Stimulated activated CD4-positive, alpha-beta T cell treated with anti-CD3 and anti-CD28 coated beads, Interleukin-12 subunit alpha, Interleukin-12 subunit beta, amount 100 ng/mL, for 48 hours (primary cell): ENCODE results near the gene BRD3OS.
A peak's percentile ranks its signal among the peaks of the same experiment; 100 is the strongest.
"Not testable (repeated sequence)": the region's sequence is repeated elsewhere in the genome, so short reads cannot be mapped to it uniquely, and the experiment has no call there.

Experiments used
- DNase-seq, 3 donors: peaks; one replicate each; pipeline ENCODE4 v3.0.0-alpha.2; 2020; ENCODE audit warnings: low read depth in 2 of 3, low spot score in 1 of 3

The BRD3OS gene

DNA sequence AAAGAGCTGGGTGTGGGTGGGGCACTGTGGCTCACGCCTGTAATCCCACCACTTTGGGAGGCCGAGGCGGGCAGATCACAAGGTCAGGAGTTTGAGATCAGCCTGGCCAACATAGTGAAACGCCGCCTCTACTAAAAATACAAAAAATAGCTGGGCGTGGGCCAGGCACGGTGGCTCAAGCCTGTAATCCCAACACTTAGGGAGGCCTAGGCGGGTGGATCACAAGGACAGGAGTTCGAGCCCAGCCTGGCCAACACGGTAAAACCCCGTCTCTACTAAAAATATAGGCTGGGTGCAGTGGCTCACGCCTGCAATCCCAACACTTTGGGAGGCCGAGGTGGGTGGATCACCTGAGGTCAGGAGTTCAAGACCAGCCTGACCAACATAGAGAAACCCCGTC is 36.5 kb upstream of the BRD3OS start:
- not testable (repeated sequence) for DNase-seq

DNA sequence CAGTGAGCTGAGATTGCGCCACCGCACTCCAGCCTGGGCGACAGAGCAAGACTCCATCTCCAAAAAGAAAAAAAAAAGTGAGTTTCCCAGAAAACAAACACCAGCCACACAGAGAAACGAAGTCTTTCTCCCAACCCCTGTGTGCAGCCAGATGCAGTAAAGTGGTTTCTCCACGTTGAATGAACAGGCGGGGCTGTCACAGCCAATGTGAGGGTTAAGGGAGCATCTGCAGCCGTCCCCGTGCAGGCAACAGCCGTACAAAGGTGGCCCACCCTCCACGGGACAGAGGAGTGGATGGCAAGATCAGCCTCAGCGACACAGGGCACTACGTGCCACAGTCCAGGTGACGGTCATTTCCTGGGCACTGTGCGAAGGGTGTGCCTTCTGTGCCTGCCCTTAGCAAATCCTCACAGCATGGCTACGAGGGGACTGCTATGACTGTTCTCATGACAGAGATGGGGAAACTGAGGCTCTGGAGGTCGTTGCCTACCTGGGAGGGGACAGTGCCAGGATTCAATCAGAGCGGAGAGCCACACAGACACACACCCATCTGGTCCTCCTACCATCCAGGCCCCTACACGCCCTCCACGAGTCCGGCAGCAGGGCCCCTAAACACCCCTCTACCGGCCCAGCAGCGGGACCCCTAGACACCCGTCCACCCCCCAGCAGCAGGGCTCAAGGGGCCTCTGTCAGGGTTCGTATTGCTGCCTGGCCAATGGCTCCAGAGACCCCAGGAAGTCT is 35.5 kb upstream of the BRD3OS start:
- no peak for DNase-seq

DNA sequence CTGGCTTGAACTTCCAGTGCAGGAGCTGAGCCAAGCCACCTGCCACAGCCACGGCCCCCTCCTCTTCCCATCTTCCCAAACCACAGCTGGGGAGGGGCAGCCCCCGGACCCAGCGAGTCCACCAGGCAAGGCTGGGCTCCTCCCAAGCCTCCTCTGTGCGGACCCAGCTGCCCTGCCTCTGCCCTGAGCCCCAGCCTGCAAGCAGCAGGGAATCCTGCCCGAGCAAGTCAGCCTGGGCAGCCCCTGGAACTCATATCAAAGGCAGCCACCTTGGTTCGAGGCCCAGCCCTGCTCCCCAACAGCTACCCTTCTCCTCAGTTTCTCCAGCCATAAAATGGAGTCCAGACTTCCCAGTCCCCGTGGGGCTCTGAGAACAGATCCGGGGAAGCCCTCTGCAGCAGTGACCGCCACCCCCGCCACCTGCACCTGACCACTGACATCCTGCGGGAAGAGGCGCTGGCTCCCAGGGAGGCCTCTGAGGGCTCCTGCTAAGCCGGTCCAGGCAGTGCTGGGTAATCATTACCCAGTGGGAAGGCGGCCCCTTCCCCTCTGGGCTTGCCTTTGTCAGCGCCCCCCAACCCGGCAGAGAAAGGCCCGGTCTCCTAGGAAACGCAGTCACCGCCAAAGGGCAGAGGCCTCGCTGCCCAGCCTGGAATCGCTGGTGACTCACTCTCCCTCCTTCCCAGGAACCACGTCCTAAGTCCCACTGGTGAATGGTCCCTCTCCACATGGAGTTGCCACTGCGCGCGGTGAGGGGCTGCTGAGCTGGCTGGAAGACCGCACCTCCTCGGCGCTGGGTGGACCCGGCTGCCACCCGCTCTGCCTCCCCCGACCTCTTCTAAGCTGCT is 34.7 kb upstream of the BRD3OS start:
- no peak for DNase-seq

DNA sequence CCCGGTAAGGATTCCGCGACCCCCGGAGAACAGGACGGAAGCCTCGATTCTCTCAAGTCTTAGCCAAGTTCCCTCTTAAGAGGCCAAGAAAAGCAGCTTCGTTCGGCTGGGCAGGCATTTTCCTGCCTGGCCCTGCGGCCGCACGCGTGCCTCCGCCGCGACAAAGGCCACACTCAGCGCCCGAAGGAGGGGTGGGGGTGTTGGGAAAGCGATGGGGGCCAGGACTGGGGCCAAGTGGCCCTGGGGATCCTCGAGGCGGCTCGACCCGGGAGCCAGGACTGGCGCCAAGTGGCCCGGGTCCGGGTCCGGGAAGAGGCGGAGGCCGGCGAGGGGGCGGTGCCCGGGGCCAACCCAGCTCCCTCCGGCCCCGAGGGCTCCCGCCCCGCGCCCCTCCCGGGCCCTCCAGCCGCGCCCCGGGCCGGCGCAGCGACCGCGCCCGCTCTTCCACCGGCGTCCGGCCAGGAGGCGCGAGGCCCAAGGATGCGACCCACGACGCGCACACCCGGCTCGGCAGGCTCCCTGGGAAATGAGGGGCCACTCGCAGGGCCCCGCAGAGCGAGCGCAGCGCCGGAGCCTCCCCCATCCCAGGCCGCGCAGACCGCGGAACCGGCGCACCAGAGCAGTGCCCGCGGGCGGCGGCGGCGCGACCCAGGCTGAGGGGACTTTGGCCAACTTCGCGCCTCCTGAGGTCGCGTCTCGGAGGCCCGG is 33.9 kb upstream of the BRD3OS start:
- no peak for DNase-seq

DNA sequence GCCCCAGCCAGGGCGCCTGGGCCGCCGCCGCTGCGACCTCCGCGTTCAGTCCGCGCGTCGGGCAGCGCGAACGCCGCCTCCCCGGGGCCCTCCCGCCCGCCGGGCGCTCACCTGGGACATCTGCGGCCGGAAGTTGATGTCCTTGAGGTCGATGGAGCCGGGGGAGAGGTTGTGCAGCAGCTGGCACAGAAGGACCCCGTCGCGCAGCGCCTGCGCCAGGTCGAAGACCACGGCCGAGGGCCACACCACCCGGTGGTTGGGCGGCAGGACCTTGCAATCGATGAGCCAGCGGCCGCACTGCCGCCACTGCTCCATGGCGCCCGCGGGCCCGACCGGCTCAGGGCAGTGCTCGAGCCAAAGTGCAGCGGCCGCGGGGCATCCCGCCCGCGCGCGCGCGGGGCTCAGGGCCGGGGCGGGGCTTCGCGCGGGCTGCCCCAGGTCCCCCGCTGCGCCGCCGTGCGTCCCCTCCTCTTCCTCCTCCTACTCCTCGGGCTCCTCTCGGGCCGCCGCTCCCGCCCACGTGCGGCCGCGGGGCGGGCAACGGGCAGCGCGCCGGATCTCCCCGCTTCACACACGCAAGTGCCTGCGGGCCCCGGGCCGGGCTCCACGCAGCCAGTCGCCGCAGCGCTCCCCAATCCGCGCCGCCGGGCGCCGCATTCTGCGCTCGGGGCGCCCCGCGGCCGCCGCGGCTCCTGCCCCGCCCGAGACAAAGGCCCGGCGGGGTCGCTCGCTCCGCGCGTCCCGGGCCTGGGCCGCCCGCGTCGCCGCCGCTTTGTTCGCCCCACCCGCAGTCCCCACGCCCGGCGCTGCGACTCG is 33.1 kb upstream of the BRD3OS start, which contains the start of gene VAV2:
Gene VAV2 (minus strand): TSS at position 361 of the 816 bp plus-strand sequence. CDS start 46 bp downstream, at position 315.
- DNase-seq, result peak in 2 of 3 donors; percentile 5 to 37

DNA sequence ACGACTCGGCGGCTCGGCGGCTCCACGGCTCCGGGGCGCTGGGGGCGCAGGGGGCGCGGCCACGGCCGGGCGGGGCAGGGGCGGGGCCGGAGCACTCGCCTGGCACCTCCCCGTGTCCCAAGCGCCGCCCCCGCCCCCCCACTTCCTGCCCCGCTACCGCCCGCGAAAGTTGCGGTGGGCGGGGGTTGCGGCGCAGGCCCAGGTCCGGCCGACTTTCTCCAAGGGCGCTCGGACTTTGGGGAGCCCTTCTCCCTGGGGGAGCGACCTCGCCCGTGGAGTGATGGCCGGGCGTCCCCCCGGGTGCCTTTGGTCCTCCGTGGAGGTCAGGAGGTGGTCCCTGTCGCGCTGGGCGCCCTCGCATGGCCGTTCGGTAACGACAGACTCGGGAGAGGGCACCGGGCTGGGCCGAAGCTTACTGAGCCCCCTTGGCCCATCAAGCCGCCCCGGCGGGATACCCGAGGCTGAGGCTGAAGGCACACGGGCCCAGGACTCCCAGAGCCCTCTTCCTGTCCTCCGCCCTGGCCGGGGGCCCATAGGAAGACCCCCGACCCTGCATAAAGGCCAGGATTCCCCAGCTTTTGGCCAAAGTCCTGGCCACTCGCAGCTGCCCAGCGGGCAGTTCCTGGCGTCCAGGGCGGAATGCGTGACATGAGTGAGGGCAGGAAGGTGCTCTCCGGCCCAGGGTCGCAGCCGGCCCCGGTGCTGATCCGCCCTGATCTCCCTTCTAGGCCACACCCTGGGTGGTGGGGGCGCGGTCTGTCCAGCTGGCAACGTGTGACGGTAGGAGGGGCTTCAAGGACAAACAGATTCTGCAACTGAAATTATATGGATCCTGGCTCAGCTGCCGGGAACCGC is 32.3 kb upstream of the BRD3OS start:
- DNase-seq, result peak; percentile 29 to 73 (median 56)

DNA sequence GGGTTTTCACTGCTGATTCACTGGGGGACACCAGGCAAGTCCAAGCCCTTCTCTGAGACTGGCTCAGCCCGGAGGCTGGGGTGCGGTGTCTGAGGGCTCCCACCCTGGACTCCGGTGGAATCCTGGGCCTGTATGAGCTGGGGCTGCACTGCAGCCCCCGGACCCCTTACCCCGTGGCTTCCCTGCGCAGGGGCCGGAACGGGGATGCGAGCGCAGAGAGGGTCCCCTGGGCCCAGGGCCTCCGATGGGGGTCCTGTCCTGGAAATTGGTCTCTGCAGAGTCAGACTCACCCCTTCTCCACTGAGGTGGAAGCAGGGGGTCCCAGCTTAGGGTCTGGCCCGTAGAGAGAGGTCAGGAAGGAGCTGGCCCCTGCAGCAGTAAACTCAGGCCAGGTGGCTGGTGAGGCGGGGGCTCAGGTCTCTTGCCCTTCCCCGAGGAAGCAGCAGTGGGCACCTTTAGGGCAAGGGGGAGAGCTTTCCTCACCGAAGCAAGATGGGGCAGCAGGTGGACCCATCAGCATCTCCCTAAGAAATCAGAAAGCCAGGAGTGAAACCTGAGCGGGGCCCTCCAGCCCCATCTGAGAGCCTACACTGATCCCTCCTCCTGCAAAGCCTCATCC is 31.5 kb upstream of the BRD3OS start:
- DNase-seq, result no peak

DNA sequence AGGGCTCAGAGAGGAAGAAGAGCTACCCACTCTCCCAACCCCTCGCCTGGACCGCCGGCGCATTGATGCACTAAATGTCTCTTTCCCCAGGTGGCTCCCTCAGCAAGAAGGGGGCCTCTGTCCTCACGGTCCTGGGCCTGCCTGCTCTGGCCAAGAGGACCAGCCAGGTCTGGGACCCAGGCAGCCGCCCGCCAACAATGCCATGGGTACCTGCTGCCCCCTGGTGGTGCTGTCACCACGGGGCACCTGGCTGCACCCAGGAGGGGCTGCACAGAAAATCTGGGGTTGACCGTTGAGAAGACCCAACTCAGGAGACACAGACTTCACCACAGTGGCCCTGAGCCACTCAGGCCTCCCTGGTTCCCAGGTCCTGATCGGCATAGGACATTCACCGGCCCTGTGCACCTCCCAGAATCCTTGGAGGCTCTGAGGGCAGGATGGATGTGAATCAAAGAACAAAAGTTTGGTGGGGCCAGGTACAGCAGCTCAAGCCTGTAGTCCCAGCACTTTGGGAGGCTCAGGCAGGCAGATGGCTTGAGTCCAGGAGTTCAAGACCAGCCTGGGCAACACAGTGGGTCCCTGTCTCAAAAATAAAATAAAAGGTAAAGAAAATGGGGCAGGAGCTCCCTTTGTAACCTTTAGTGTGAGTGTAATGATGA is 30.8 kb upstream of the BRD3OS start:
- DNase-seq, result peak; percentile 48 to 85 (median 71)

DNA sequence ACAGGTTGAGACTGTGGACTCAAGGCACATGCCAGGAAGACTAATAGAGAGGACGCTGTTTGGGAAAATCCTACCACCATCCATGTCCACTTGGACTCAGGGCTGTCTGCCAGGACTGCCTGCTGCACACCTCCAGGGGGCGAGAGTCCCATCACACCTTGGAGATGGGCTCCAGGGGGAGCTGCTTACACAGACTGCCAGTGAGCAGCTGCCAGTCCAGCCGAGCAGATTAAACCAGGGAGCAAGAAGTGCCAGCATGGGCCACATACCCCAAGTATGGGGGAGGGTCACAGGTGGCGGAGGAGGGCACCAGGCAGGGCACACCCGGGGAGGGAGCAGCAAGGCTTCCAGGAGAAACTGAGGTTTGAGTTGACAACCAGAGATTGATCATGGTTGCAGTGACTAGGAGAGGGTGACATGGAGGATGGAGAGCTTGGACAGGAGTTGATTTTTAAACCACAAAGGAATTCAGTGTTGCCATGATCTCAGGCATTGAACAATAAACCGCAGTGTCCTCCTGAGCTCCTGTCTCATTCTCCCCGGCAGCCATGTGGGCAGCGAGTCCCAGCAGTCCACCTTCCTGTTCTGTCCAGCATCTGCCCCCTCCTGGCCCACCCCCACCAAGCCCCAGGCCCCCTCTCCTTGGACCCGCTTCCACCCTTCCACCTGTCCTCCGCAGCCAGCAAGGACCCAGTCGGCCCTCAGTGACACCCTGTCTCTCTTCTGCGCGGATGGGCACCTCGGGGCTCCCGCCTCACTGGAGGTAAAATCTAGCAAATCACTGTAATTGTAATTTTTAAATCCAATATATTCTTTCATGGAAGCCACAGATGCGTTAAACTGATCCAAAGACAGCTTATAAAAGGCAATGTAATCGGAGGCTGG is 30.0 kb upstream of the BRD3OS start:
- DNase-seq, result no peak

DNA sequence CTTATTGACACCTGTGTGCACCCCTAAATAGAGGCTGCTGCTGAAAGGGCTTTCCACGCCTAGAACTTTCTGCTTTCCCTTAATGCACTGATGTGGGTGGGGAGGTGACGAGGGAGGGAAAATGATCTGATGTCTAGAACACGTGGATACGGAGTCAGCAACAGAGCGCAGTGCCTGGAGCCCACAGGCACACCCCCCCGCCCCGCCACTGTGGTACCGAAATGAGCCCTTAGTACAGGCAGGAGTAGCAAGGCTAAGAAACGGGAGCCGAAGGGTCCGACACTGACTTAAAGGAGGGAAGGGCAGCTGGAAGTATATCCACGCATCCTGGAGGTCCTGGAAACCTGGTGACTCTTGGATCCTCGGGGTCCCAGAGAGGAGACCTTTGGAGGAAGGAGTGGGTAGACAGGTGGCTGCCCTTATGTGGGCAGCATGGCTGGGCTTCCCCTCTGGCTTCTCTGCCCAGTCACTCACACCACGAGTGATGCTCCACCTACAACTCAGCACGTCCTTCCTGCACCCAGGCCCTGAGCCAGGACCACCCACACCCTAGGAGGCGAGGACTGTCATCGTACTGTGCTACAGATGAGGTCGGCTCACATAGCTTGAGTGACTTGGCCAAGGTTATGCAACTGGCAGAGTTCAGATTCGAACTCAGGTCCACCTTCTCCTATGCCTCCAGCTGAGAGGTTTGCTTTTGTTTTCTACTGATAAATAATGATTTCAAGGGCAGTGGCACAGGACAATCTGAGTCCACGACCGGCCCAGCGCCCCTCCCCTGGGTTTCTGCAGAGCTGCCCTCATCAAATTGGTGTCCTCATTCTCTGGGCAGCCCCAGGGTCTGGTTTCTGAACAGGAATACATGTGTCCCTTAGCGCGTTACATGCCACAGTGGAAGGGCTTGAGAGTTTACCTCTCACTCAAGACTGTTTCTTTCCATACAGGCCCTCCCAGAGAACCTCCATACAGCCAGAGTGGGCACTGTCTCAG is 28.5 kb upstream of the BRD3OS start:
- DNase-seq, result no peak

DNA sequence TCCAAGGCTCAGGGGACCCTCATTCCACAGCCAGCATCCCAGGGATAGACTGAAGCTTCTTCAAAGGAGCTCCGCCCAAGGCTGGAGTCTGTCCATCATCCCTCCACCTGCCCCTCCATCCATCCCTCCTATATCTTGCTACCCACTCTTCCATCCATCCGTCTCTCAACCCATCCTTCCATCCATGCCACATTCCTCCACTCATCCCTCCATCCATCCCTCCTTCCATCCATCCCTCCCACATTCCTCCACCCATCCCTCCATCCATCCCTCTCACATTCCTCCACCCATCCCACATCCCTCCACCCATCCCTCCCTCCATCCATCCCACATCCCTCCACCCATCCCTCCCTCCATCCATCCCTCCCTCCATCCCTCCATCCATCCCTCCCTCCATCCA is 27.7 kb upstream of the BRD3OS start:
- DNase-seq, result no peak

DNA sequence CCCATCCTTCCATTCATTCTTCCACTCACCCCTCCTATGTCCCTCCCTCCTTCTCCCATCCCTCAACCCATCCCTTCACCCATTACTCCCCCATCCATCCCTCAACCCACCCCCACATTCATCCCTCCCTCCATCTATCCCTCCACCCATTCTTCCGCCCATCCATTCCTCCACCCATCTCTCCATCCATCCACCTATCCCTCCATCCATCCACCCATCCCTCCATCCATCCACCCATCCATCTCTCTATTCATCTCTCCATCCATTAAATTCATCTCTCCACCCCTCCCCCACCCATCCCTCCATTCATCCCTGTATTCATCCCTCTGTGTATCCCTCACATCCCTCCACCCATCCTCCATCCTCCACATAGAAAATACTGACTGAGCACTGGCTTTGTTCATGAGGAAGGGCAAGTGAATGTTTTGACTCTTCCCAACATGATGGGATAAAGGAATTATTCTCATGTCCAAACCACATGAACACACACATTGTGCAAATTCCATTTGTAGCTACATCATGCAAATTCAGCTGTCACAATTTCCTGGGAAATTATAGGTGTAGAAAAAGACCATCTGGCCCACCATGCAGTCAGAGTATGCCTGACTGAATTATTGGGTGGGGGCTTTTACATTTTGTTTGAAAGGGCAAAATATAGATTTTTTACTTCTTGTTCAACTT is 26.2 kb upstream of the BRD3OS start:
- no peak for DNase-seq

DNA sequence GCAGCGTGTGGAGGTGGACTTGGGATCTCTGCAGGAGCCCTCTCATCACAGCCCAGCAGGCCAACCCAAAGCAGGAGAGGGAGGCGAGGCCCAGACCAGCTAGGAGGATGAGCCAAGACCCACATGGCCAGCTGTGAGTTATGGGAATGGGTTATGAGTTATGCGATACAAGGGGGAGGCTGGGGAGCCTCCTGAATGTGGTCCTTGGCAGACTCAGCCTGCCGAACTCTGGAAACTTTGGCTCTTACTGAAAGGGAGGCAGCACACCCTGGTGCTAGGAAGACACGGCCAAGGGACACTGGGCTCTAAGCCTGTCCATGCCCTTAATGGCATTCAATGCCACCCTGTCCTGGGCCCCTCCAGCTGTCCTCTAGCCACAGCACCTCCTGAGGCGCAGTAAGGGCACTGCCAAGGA is 25.4 kb upstream of the BRD3OS start:
- DNase-seq, result no peak

DNA sequence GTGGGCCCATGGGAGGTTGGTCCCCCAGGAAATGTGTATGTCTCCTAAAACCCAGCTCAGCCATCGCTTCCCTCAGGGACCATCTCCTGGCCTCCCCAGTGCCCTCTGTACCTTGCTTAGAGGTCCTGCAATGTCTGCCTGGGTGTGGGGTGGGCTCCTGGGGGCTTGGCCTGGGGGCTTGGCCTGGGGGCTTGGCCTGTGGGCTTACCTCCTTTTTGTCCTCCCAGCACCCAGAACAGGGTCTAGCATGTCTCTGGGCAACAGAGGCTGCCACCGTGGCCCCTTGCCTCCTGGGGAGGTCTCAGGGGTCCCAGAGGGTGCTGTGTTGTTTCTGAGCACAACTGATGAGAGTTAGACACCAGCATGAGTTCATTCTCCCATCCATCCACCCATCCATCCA is 22.5 kb upstream of the BRD3OS start:
- DNase-seq, result no peak

DNA sequence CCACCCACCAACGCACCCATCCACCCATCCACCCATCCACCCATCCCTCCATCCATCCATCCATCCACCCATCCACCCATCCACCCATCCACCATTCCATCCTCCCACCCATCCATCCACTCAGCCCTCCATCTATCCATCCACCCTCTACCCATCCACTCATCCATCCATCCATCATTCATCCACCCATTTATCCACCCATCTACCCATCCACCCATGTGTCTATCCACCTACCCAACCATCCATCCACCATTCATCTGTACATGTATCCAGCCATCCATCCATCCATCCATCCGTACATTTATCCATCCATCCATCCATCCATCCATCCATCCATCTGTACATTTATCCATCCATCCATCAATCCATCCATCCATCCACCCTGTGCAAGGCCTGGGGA is 22.0 kb upstream of the BRD3OS start:
- DNase-seq, result no peak
